Trophoblast cell (in vitro differentiated cells and primary cell): ENCODE measurements around the gene MCRIP2.

Experiments
- DNase-seq, 2 donors: peaks; one replicate each; pipeline ENCODE4 v3.0.0-alpha.2; 2016
- H2AFZ ChIP-seq: 2 replicates; pipeline ENCODE4 v1.6.1; 2013; ENCODE audit warnings: low read length, moderate library complexity, mild to moderate bottlenecking; ENCODE audit not compliant: insufficient read depth, poor library complexity
- H2AK5ac ChIP-seq: 2 replicates; pipeline ENCODE4 v1.6.1; 2013; ENCODE audit warnings: mild to moderate bottlenecking, low read length
- H2BK120ac ChIP-seq: 2 replicates; pipeline ENCODE4 v1.6.1; 2013; ENCODE audit warnings: low read length, mild to moderate bottlenecking, moderate library complexity; ENCODE audit not compliant: insufficient read depth, poor library complexity
- H2BK12ac ChIP-seq: 2 replicates; pipeline ENCODE4 v1.6.1; 2013; ENCODE audit warnings: mild to moderate bottlenecking, low read length, moderate library complexity
- H2BK5ac ChIP-seq: 2 replicates; pipeline ENCODE4 v1.6.1; 2013; ENCODE audit warnings: low read length, low read depth, moderate library complexity, mild to moderate bottlenecking; ENCODE audit not compliant: poor library complexity
- H3K14ac ChIP-seq: 2 replicates; pipeline ENCODE4 v1.6.1; 2013; ENCODE audit warnings: mild to moderate bottlenecking, low read length
- H3K18ac ChIP-seq: 2 replicates; pipeline ENCODE4 v1.6.1; 2013; ENCODE audit warnings: mild to moderate bottlenecking, low read length
- H3K23ac ChIP-seq: 2 replicates; pipeline ENCODE4 v1.6.1; 2013; ENCODE audit warnings: low read length
- H3K27ac ChIP-seq: 2 replicates; pipeline ENCODE4 v1.5.1; 2013; ENCODE audit warnings: low read depth, mild to moderate bottlenecking, inconsistent platforms, low read length, moderate library complexity
- H3K27me3 ChIP-seq: 2 replicates; pipeline ENCODE4 v1.6.1; 2013; ENCODE audit warnings: inconsistent platforms, mild to moderate bottlenecking, low read length, moderate library complexity; ENCODE audit not compliant: insufficient read depth
- H3K36me3 ChIP-seq, 2 experiments: 1 replicate in 1 of 2; 2 replicates in 1 of 2; pipeline ENCODE4 v1.6.1; 2013; ENCODE audit warnings: low read length in 2 of 2, mild to moderate bottlenecking in 2 of 2, moderate library complexity in 1 of 2; ENCODE audit not compliant: insufficient read depth in 2 of 2, control insufficient read depth in 1 of 2
- H3K4ac ChIP-seq: 2 replicates; pipeline ENCODE4 v1.6.1; 2013; ENCODE audit warnings: low read depth, mild to moderate bottlenecking, low read length, moderate library complexity
- H3K4me1 ChIP-seq, 2 experiments: 1 replicate in 1 of 2; 2 replicates in 1 of 2; pipeline ENCODE4 v1.6.1; 2013; ENCODE audit warnings: low read length in 2 of 2, mild to moderate bottlenecking in 2 of 2, moderate library complexity in 1 of 2; ENCODE audit not compliant: insufficient read depth in 2 of 2, control insufficient read depth in 1 of 2
- H3K4me2 ChIP-seq: 2 replicates; pipeline ENCODE4 v1.6.1; 2013; ENCODE audit warnings: inconsistent platforms, mild to moderate bottlenecking, low read length, moderate library complexity
- H3K4me3 ChIP-seq: 2 replicates; pipeline ENCODE4 v1.5.1; 2013; ENCODE audit warnings: mild to moderate bottlenecking, low read depth, low read length, inconsistent platforms
- H3K79me1 ChIP-seq: one replicate; pipeline ENCODE4 v1.6.1; 2013; ENCODE audit warnings: low read length
- H3K79me2 ChIP-seq: 2 replicates; pipeline ENCODE4 v1.6.1; 2013; ENCODE audit warnings: low read length, mild to moderate bottlenecking; ENCODE audit not compliant: control insufficient read depth, insufficient read depth, poor library complexity
- H3K9ac ChIP-seq: 2 replicates; pipeline ENCODE4 v1.6.1; 2013; ENCODE audit warnings: mild to moderate bottlenecking, low read length
- H3K9me3 ChIP-seq: 2 replicates; pipeline ENCODE4 v1.6.1; 2013; ENCODE audit warnings: low read depth, mild to moderate bottlenecking, control low read depth, inconsistent platforms, low read length; ENCODE audit not compliant: insufficient read depth
- H4K12ac ChIP-seq: 2 replicates; pipeline ENCODE4 v1.6.1; 2013; ENCODE audit warnings: low read depth, mild to moderate bottlenecking, low read length, moderate library complexity
- H4K8ac ChIP-seq: 2 replicates; pipeline ENCODE4 v1.6.1; 2013; ENCODE audit warnings: low read depth, mild to moderate bottlenecking, low read length, moderate library complexity
- H4K91ac ChIP-seq: one replicate; pipeline ENCODE4 v1.6.1; 2013; ENCODE audit warnings: low read depth, mild to moderate bottlenecking, low read length, moderate library complexity
- WGBS: extraction: QIAGEN DNeasy Blood & Tissue Kit; methylation state at CpG from one replicate; pipeline ENCODE4 v1.1.7; 2013; ENCODE audit warnings: missing lambda C conversion rate; ENCODE audit not compliant: insufficient read length, insufficient coverage; ENCODE audit errors: extremely low coverage; 5-methylcytosine and 5-hydroxymethylcytosine counted together

Gene MCRIP2

GRCh38 chr16:654034-654433 is 12.4 kb downstream of the MCRIP2 start:
- no peak overlapping the region for H2BK120ac ChIP-seq
- H3K36me3 ChIP-seq: peaks cover 44 to 46% of the 10 kb centered on the region in 2 experiments
- H3K79me1 ChIP-seq: peaks cover 4% of the 10 kb centered on the region
- no peak overlapping the region for H2BK5ac ChIP-seq
- H2BK12ac ChIP-seq: no peak overlapping the region
- H3K27me3 ChIP-seq: no peaks in the 10 kb centered on the region
- no peak overlapping the region for H4K12ac ChIP-seq
- peaks cover 4% of the 10 kb centered on the region for H3K79me2 ChIP-seq
- no peaks in the 10 kb centered on the region for H3K9me3 ChIP-seq
- H3K27ac ChIP-seq: no peak overlapping the region
- H3K14ac ChIP-seq: no peak overlapping the region
- H2AK5ac ChIP-seq: no peak overlapping the region
- H3K18ac ChIP-seq: no peak overlapping the region
- H2AFZ ChIP-seq: no peak overlapping the region
- WGBS: no CpG with 5 or more reads among the region's 12 CpGs
- H4K8ac ChIP-seq: no peak overlapping the region
- H3K4ac ChIP-seq: no peak overlapping the region
- no peak overlapping the region for H3K4me3 ChIP-seq
- no peak overlapping the region for H3K4me2 ChIP-seq
- H3K23ac ChIP-seq: no peak overlapping the region
- DNase-seq: no peak
- no peaks in the 10 kb centered on the region for H3K4me1 ChIP-seq
- H3K9ac ChIP-seq: no peak overlapping the region
- H4K91ac ChIP-seq: no peak overlapping the region

- Histone ChIP-seq H4K8ac (no peak overlapping the region), H2BK120ac (no peak overlapping the region), H3K4me1 (peaks cover 6 to 8% of the 10 kb centered on the region in 2 experiments), H2AK5ac (no peak overlapping the region), H4K12ac (no peak overlapping the region), H3K4ac (no peak overlapping the region), H3K9ac (no peak overlapping the region), H2AFZ (no peak overlapping the region), H3K4me3 (no peak overlapping the region), H3K14ac (no peak overlapping the region), H3K18ac (no peak overlapping the region), H2BK12ac (no peak overlapping the region), H3K27ac (no peak overlapping the region), H3K27me3 (no peaks in the 10 kb centered on the region), H3K4me2 (no peak overlapping the region), H3K79me2 (no peaks in the 10 kb centered on the region), H3K79me1 (no peaks in the 10 kb centered on the region), H3K23ac (no peak overlapping the region), H2BK5ac (no peak overlapping the region), H3K9me3 (no peaks in the 10 kb centered on the region), H3K36me3 (peaks cover 42 to 52% of the 10 kb centered on the region in 2 experiments), H4K91ac (no peak overlapping the region)
- DNase-seq: no peak
- no CpG with 5 or more reads among the region's 22 CpGs for WGBS
These were observed 15.9 kb downstream of the MCRIP2 start for GRCh38 chr16:657487-657886.

- Histone ChIP-seq H3K18ac (no peak overlapping the region), H3K36me3 (peaks cover 32 to 51% of the 10 kb centered on the region in 2 experiments), H3K9ac (no peak overlapping the region), H3K4me2 (no peak overlapping the region), H2BK5ac (no peak overlapping the region), H2BK120ac (no peak overlapping the region), H3K79me1 (no peaks in the 10 kb centered on the region), H3K79me2 (no peaks in the 10 kb centered on the region), H3K9me3 (no peaks in the 10 kb centered on the region), H3K14ac (no peak overlapping the region), H3K4ac (no peak overlapping the region), H3K27me3 (no peaks in the 10 kb centered on the region), H3K23ac (no peak overlapping the region), H4K8ac (no peak overlapping the region), H3K4me1 (peaks cover 6 to 8% of the 10 kb centered on the region in 2 experiments), H4K12ac (no peak overlapping the region), H2BK12ac (no peak overlapping the region), H2AK5ac (no peak overlapping the region), H3K27ac (no peak overlapping the region), H2AFZ (no peak overlapping the region), H4K91ac (no peak overlapping the region), H3K4me3 (no peak overlapping the region)
- DNase-seq: no peak
- WGBS: no CpG with 5 or more reads among the region's 35 CpGs
These were observed 17.3 kb downstream of the MCRIP2 start for GRCh38 chr16:658679-659571.

GRCh38 chr16:659618-660017 is 18.0 kb downstream of the MCRIP2 start:
- Histone ChIP-seq H3K36me3 (peaks cover 30 to 51% of the 10 kb centered on the region in 2 experiments), H3K27me3 (no peaks in the 10 kb centered on the region), H3K79me2 (no peaks in the 10 kb centered on the region), H3K23ac (no peak overlapping the region), H4K12ac (no peak overlapping the region), H2BK120ac (no peak overlapping the region), H3K18ac (no peak overlapping the region), H3K4ac (no peak overlapping the region), H3K9me3 (no peaks in the 10 kb centered on the region), H4K8ac (no peak overlapping the region), H3K4me3 (no peak overlapping the region), H3K9ac (no peak overlapping the region), H2AK5ac (no peak overlapping the region), H3K4me2 (no peak overlapping the region), H3K27ac (no peak overlapping the region), H2BK5ac (no peak overlapping the region), H2AFZ (no peak overlapping the region), H3K14ac (no peak overlapping the region), H2BK12ac (no peak overlapping the region), H3K79me1 (no peaks in the 10 kb centered on the region), H4K91ac (no peak overlapping the region), H3K4me1 (peaks cover 6 to 8% of the 10 kb centered on the region in 2 experiments)
- DNase-seq: no peak
- no CpG with 5 or more reads among the region's 20 CpGs for WGBS
